Measurements from ENCODE around the gene TAF1B. TPM values are rescaled to one million over a fixed set of nuclear protein-coding genes. Genes with fewer than 3 reads are reported as not detected.

The TAF1B gene
- total RNA-seq, 2 donors from 2014 or later, result 14.8 to 16.0 TPM

GRCh38 chr2:9877026-9877425 is 33.8 kb downstream of the TAF1B start:
- no peak for DNase-seq (ENCODE audit: low spot score)
- no peaks in the 10 kb centered on the region for H3K4me1 ChIP-seq (replicated peaks)
- no peak overlapping the region for H3K27ac ChIP-seq
- intact Hi-C loops (cut with DNase I), result no loop called here
- 52% methylated on average over 2 of the region's 2 CpGs for WGBS
- H3K36me3 ChIP-seq, result no peaks in the 10 kb centered on the region
- TF ChIP-seq POLR2AphosphoS5 (IDR thresholded peaks at IDR 0.05), result no peak
- no peak for TF ChIP-seq POLR2A (IDR thresholded peaks at IDR 0.05)
- TF ChIP-seq, protein P1, sequence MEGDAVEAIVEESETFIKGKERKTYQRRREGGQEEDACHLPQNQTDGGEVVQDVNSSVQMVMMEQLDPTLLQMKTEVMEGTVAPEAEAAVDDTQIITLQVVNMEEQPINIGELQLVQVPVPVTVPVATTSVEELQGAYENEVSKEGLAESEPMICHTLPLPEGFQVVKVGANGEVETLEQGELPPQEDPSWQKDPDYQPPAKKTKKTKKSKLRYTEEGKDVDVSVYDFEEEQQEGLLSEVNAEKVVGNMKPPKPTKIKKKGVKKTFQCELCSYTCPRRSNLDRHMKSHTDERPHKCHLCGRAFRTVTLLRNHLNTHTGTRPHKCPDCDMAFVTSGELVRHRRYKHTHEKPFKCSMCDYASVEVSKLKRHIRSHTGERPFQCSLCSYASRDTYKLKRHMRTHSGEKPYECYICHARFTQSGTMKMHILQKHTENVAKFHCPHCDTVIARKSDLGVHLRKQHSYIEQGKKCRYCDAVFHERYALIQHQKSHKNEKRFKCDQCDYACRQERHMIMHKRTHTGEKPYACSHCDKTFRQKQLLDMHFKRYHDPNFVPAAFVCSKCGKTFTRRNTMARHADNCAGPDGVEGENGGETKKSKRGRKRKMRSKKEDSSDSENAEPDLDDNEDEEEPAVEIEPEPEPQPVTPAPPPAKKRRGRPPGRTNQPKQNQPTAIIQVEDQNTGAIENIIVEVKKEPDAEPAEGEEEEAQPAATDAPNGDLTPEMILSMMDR (IDR thresholded peaks at IDR 0.05), result no peak
- no peaks in the 10 kb centered on the region for H3K27me3 ChIP-seq (replicated peaks; ENCODE audit: insufficient read depth)
- no peak overlapping the region for H3K4me3 ChIP-seq
- H3K9me3 ChIP-seq, result no peaks in the 10 kb centered on the region

DNA sequence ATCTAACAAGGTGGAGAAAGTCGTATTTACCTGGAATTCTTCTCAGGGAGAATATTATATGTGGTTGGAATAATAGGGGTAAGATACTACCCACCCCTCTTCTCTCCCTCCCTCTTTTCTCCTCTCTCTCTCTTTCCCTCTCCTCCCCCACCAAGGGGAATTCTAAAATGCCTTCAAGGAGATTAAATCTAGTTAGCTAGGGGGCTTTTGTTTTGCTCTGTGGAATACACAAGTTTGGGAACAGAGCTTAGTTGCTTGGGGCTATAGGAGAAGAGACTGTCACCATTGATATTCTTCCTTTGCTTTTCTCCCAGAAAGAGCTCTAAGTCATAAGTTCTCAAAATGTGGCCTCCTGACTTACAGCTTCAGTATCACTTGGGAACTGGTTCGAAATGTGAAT is 34.5 kb downstream of the TAF1B start:
- Histone ChIP-seq H3K4me3 (no peak overlapping the region), H3K27me3 (replicated peaks; ENCODE audit: insufficient read depth) (no peaks in the 10 kb centered on the region), H3K27ac (no peak overlapping the region), H3K9me3 (no peaks in the 10 kb centered on the region), H3K4me1 (replicated peaks) (no peaks in the 10 kb centered on the region), H3K36me3 (no peaks in the 10 kb centered on the region)
- DNase-seq (ENCODE audit: low spot score), result no peak
- intact Hi-C loops (cut with DNase I), result no loop called here
- TF ChIP-seq POLR2A (IDR thresholded peaks at IDR 0.05) (no peak), POLR2AphosphoS5 (IDR thresholded peaks at IDR 0.05) (no peak)
- TF ChIP-seq, protein P1 (IDR thresholded peaks at IDR 0.05), result no peak
- 97% methylated on average over 2 of the region's 2 CpGs for WGBS

DNA sequence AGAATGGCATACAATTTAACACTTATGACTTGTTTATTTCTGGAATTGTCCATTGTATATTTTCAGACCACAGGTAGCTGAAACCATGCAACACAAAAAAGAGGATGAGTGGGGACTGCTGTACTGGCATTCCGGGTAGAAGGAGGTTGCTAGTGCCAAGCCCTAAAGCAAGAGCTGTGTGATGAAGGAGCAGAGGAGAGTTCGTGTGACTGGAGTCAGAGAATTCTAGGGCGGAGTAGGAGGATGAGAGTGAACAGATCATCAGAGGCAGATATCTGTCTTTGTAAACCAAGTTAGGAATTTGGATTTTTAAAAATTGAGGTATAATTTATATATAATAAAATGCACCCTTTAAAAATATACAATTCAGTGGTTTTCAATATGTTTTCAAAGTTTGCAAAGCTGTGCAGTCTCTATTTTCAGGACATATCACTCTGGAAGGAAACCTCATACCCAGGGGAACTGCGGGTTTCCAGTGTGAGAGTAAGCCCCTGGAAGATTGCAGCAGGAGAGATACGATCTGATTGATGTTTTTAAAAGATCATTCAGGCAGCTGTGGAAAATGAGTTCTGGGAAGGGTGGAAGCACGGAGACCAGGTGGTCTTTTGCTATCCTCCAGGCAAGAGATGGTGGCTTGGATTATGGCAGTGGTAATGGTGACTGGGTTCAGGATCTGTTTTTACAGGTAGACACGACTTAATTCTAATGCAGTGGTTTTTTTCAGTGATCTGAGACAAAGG is 36.4 kb downstream of the TAF1B start:
- no peak for DNase-seq (ENCODE audit: low spot score)
- TF ChIP-seq, protein P1 (IDR thresholded peaks at IDR 0.05), result no peak
- TF ChIP-seq POLR2A (IDR thresholded peaks at IDR 0.05) (no peak), POLR2AphosphoS5 (IDR thresholded peaks at IDR 0.05) (no peak)
- intact Hi-C loops (cut with DNase I), result no loop called here
- H3K9me3 ChIP-seq, result no peaks in the 10 kb centered on the region
- no peaks in the 10 kb centered on the region for H3K27me3 ChIP-seq (replicated peaks; ENCODE audit: insufficient read depth)
- H3K27ac ChIP-seq, result no peak overlapping the region
- H3K4me1 ChIP-seq (replicated peaks), result no peaks in the 10 kb centered on the region
- H3K4me3 ChIP-seq, result no peak overlapping the region
- WGBS, result 81% methylated on average over 7 of the region's 7 CpGs
- H3K36me3 ChIP-seq, result no peaks in the 10 kb centered on the region

DNA sequence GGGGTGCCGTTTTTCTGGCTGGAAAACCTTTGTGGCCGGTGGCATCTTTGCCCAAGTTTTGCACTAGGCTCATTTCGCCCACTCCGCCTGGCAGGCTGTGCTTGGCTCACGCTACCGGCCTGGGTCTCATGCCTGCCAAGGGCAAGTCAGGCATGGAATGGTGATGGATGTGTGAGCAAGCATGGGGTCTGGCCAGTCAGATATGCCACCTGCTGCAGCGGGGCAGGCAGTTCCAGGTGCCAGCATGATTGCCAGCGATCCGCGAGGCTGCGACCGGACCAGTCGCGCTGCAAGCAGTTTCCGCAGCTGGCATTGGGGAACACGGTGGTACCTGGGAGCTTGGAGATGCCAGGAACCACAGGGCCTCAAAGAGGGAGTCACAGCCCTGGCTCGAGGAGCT is 40.6 kb downstream of the TAF1B start:
- H3K4me3 ChIP-seq, result no peak overlapping the region
- no peaks in the 10 kb centered on the region for H3K27me3 ChIP-seq (replicated peaks; ENCODE audit: insufficient read depth)
- H3K4me1 ChIP-seq (replicated peaks), result no peaks in the 10 kb centered on the region
- 76% methylated on average over 17 of the region's 17 CpGs for WGBS
- no peaks in the 10 kb centered on the region for H3K9me3 ChIP-seq
- intact Hi-C loops (cut with DNase I), result no loop called here
- DNase-seq (ENCODE audit: low spot score), result no peak
- H3K27ac ChIP-seq, result no peak overlapping the region
- no peaks in the 10 kb centered on the region for H3K36me3 ChIP-seq
- no peak for TF ChIP-seq POLR2AphosphoS5 (IDR thresholded peaks at IDR 0.05)
- no peak for TF ChIP-seq POLR2A (IDR thresholded peaks at IDR 0.05)
- TF ChIP-seq, protein P1 (IDR thresholded peaks at IDR 0.05), result no peak

DNA sequence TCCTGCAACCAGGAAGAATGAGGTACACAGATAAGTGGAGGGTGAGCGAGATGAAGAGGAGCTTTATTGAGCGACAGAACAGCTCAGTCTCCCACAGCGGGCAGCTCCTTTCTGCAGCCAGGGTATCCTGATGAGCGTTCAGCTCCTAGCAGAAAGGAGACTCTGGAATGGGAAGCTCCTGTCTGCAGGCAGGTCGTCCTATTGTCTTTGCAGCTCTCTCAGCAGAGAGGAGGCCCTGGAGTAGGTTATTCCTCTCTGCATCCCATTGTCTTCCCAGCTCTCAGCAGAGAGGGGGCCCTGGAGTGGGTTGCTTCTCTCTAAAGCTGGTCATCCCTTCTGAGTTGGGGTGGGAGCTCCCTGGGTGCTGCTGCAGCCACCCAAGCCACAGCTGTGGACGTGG is 41.2 kb downstream of the TAF1B start:
- no peak for DNase-seq (ENCODE audit: low spot score)
- 95% methylated on average over 6 of the region's 6 CpGs for WGBS
- no peaks in the 10 kb centered on the region for H3K36me3 ChIP-seq

More for the DNA sequence above, 41.2 kb downstream of the TAF1B start:
- Histone ChIP-seq H3K4me1 (replicated peaks) (no peaks in the 10 kb centered on the region), H3K9me3 (no peaks in the 10 kb centered on the region), H3K27me3 (replicated peaks; ENCODE audit: insufficient read depth) (no peaks in the 10 kb centered on the region), H3K27ac (no peak overlapping the region), H3K4me3 (no peak overlapping the region)
- TF ChIP-seq POLR2A (IDR thresholded peaks at IDR 0.05), result no peak
- no peak for TF ChIP-seq POLR2AphosphoS5 (IDR thresholded peaks at IDR 0.05)
- TF ChIP-seq, protein P1 (IDR thresholded peaks at IDR 0.05), result no peak
- intact Hi-C loops (cut with DNase I), result no loop called here

Data from prostate gland (tissue), 2 donors.